GM19043 (cell line): ENCODE data around the gene KIF13A.
"Not testable (repeated sequence)": the region's sequence is repeated elsewhere in the genome, so short reads cannot be mapped to it uniquely, and the experiment has no call there.

Experiments used
- ATAC-seq: cut with Tn5 transposase; IDR thresholded peaks from one replicate; pipeline ENCODE4 v1.9.1; 2021; ENCODE audit warnings: low read depth; ENCODE audit not compliant: unreplicated experiment

KIF13A gene

DNA sequence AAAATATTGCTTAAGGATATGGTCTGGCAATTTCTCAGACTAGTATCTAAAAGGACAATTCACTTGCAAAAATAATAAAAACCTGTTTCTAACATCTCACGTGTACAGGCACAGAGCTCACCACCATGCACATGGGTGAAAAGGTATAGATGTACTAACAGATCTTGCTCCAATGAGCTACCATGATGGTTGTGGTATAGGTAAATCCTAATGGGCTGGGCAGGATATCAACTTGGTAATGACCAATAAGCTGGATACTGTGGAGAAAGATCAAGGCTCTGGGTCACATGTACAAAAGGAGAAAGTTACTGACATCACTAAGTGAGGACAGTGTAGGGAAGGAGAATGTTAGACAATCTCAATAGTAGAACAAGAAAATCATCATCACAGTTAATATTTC lies 169.7 kb downstream of the KIF13A start:
- ATAC-seq, result no peak

DNA sequence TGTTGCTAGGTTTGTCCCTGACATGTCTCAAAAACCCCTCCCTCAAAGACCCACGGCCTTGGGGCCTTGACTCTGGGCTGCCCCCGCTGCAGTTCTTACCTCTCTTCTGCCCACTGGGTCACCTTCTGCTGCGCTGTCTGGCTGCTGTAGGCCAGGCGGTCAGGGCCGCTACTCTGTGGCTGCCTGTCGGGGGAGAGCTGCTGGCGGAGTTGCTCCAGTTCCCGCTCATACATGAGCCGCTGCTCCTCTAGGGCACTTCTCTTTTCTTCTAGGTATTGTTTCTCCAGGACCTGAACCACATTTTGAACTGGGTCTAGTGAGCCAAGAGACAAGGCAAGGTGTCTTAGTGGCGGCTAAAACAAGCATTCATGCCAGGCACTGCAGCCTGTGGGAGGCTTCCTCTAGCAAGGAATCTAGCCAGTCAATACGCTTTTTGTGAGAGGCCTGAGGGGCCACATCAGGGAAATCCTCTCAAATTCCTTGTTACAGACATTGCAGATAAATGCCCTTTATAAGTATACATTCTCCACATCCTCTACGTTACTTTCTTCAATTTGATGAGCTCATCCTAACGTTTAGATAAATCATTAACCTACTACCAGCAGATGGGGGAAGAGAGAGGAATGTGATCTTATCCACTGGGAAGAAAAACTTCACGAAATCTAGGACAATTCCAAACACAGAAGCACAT lies 170.4 kb downstream of the KIF13A start:
- ATAC-seq, result no peak

DNA sequence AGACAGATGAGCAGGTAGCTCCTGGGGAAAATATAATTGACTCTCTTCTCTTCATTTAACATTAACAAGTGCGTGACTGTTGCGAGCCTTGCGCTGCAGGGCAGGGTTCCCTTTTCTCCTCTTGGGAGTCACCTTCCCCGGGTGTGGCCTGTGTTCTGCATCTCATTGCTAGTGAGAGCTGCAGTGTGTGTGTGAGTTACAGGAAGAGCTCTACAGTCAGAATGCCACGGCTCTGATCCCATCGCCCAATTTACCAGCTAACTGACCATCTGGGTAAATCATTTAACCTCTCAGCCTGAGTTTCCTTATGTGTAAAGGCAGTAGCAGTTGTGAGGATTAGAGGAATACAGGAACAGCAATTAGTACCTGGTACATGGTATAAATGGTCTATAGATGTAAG lies 173.9 kb downstream of the KIF13A start:
- ATAC-seq, result no peak

DNA sequence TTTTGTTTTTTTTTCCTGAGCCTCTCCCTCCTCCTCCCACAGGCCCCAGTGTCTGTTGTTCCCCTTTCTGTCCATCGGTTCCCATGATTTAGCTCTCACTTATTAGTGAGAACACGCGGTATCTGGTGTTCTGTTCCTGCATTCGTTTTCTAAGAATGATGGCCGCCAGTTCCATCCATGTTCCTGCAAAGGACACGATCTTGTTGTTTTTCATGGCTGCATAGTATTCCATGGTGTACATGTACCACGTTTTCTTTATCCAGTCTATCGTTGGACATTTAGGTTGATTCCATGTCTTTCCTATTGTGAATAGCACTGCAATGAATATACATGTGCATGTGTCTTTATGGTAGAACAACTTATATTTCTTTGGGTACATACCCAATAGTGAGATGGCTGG lies 175.1 kb downstream of the KIF13A start:
- no peak for ATAC-seq

DNA sequence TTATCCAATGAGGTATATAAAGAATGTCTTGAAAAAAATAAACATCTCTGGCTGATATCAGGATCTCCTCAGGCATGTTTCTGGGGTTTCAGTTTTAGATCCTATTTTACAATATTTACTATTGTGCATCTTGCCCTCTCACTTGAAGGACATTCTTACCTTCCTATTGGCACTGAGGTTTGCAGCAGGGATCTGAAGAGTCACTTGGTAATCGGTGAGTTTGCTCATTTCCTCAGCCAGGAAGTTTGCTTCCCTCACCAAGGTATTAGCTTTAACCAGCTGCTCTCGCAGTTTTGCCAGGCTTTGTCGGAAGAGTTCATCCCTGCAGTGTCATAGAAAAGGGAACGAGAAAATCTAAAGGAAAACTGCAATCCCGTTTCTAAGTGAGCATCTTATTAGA lies 178.8 kb downstream of the KIF13A start:
- no peak for ATAC-seq

DNA sequence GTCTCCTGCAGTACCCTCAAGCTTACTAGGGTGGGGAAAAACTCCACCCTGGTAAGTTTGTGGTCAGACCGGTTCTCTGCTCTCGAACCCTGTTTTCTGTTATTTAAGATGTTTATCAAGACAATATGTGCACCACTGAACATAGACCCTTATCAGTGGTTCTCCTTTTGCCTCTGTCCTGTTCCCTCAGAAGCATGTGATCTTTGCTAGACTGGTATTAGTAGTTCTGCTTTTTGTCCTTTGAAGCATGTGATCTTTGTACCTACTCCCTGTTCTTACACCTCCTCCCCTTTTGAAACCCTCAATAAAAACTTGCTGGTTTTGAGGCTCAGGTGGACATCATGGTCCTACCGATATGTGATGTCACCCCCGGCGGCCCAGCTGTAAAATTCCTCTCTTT lies 180.0 kb downstream of the KIF13A start:
- not testable (repeated sequence) for ATAC-seq

DNA sequence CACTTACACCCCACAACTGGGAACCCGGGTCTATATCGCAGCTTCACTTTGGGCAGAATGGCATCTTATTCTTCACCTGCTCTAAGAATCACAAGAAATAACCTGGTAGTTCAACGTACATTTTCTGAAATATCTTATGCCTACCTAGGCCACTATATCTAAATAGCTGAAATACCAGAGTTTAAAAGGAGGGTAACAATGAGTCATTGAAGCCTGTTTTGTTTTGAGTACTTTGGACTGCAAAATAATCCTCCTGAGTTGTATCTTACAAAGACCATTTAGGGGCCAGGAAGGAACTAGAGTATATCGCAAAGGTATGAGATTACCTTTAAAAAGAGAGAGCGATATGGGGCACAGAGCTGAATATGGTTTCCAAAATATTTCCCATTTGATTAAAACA lies 184.0 kb downstream of the KIF13A start:
- ATAC-seq, result no peak

DNA sequence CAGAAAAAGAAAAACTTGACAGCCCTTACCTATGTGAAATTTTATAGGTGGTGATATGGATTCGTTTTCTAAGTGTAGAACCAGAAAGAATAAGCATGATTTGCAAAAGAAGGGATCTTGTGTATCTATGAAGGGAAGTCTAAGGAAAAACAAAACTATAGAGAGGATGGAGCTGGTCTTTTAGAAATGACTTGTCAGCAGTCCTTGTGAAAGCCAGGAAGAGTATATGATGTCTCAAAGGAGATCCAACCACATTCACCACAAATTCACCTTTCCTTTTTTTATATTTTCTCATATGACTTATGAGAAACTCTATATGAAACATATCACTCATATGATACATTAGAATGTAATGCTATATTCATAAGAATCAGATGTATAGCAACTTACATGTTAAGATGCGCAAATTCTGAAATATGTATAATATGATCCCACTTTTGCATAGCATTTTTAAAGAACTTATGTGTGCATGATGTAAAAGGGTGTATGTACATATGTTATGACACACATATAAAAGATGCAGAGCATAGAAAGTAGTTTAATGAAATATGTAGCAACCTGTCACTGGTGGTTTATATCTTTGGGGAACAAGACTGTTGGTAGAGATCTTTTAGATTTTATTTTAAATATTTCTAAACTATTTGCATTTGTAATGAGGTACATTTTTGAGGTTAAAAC lies 188.8 kb downstream of the KIF13A start:
- no peak for ATAC-seq

DNA sequence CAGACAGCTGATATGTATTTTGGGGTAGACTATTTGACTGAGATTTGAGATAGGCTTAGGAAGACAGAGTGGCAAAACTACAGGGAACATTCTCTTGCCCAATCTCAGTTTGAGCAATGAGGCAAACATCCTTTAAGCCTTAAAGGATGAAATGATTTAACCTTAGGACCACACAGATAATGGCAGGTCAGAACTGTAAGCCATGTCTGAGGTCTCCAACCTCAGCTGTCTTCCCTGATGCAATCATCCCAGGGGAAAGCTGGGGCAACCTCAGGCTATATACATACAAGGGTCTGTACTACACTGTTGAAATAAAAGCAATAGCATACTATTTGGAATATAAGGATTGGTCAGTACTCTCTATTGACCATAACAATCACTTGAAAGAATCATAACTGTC lies 196.9 kb downstream of the KIF13A start:
- no peak for ATAC-seq

DNA sequence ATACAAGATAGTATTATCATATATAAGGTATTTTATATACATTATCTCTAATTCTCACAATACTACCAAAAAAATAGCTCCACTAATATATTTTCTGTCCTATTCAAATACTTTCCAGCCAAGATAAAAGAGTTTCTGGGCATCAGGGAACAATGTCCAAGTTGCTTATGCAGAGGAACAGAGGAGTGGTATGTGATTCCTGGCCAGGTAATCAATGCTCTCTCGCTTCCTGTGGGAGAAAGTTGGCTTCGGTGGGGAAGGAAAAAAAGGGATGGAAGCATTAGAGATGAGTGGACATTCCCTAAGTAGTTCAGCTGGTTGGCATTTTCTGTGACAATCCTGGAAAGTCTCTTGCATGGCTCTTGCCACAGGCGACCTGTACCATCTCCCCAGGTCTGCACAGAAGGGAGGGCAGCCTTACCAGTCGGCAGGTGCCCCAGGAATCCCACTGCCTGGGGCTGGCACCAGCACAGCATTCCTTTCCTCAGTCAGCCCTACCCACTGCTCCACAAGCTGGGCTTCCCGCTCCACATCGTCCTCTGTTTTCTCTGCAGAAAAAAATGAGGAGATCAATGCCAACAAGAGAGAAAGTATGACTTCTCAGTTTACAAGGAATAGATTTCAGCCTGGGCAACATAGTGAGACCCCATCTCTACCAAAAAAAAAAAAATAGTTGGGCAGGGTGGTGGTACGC lies 202.2 kb downstream of the KIF13A start:
- ATAC-seq, result no peak

DNA sequence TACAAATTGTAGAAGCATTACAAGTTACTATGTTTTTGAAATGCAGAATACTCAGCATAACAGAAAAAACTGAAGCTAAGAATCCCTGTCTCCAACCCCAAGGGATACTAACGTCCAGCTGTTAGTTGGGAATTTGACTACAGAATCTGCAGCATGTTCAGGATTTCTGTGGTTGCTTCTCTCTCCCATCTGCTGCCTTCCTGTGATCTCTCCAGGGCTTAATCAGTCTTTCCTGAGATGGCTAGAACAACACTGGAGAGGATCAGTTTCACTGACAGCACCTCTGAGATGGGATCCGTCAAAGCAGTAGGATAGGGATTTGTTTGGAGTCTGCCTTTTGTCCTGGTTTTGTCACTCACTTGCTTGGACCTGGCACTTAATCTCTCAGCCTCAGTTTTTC lies 207.4 kb downstream of the KIF13A start:
- no peak for ATAC-seq

DNA sequence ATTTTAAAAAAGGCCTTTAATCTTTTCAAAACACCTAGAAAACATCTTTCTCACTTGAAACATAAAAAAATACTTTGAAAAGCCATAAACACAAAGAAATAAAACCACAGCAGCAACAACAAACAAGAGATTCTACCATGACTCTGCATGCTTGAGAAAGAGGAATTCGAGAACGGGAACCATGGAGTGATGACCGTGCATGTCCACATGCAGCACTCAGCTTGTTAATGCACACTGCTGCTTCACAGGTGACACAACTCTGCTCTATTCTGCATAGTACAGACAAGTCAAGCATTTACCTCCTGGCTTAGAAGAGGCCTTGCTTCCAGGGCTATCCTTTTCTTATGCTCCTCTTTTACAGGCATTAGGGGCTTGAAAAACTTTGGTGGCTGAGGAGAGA lies 215.8 kb downstream of the KIF13A start:
- no peak for ATAC-seq

DNA sequence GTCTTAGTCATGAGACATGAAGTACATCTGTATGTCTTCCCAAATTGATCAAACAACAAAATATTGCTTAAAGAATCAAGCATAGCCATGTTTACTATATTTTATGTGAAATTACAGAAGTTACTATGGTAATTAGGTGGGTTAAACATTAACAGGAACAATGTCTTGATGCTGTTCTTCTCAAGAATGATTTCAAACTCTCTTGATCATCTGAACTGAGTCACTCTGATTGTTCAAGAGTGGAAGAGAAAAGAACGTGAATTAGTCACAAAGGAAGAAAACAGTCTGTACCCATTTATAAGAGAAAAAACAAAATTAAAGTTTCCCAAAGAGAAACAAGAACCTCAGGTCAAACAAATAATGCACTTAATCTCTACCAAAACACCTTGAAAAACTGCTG lies 218.6 kb downstream of the KIF13A start:
- ATAC-seq, result no peak

DNA sequence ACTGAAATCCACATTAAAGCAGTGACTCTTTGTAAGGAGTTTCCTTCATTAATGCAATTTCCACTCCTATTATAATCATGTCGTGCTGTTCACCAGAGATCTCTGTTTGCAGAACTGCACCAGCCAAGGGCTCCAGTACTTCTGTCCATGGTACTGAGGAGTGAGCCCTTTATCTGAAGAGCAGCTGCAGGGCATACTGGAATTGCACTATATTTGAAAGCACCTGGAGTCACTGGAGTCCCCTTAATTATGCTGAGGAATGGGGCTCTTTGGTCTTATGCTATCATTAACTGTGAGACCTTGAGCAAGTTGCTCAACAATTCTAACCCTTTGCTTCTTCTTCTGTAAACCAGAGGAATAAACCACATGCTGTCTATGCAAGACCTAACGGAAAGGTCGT lies 219.0 kb downstream of the KIF13A start:
- ATAC-seq, result no peak

DNA sequence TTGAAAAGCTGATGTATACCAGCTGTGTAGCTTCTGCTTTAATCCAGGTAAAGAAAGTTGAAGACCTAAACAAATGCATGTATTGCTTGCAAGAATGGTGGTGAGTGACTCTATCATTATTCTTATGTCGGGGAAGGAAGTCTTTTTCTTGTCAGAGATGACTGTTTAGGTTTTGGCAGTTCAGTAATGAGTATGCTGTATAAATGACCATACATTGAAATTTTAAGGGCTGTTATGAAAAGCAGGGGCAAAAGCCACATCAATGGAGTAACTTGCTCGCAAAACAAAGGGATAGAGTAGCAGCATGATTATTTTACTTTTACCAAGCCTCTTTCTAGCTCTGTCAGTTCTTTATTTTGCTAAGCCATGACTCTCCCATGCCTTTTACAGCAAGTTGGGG lies 224.8 kb downstream of the KIF13A start:
- no peak for ATAC-seq

DNA sequence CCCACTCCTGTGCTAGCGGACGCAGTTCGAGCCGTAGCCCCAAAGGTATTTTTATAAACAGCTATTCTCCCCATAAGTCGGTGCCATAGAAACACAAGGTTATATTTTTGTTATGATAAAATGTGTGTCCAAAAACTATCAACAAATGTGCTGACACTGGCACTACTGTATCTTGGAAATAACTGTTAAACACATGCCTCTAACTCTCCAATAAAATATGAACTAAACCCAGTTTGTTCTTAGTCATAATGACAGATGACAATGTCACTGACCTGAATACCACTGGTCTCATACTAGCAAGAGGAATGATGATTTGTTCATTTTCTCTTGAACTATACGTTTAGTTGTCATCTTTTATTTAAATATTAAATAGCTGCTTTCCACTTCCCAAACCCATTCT lies 229.3 kb downstream of the KIF13A start:
- no peak for ATAC-seq

DNA sequence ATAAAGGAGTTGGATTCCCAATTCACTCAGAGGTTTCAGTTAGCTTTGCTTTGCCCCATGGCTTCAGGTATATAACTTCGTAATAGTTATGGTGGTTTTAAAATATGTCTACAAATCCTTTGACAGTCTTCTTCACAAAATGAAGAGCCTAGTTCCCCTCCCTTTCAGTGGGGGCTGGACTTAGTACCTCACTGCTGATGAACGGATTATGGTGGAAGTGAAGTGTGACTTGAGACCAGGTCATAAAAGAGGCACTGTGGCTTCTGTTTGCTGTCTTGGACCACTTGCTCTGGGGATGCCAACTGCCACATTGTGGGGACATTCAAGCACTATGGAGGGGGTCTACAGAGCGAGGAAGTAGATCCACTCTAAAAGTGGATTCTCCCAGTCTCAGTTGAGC lies 233.2 kb downstream of the KIF13A start:
- no peak for ATAC-seq

DNA sequence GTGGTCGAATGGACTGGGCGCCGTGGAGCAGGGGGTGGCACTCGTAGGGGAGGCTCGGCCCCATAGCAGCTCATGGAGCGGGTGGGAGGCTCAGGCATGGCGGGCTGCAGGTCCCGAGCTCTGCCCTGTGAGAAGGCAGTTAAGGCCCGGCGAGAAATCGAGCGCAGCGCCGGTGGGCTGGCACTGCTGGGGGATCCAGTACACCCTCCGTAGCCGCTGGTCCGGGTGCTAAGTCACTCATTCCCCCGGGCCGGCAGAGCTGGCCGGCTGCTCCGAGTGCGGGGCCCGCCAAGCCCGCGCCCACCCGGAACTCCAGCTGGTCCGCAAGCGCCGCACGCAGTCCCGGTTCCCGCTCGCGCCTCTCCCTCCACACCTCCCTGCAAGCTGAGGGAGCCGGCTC lies 242.1 kb downstream of the KIF13A start:
- not testable (repeated sequence) for ATAC-seq

DNA sequence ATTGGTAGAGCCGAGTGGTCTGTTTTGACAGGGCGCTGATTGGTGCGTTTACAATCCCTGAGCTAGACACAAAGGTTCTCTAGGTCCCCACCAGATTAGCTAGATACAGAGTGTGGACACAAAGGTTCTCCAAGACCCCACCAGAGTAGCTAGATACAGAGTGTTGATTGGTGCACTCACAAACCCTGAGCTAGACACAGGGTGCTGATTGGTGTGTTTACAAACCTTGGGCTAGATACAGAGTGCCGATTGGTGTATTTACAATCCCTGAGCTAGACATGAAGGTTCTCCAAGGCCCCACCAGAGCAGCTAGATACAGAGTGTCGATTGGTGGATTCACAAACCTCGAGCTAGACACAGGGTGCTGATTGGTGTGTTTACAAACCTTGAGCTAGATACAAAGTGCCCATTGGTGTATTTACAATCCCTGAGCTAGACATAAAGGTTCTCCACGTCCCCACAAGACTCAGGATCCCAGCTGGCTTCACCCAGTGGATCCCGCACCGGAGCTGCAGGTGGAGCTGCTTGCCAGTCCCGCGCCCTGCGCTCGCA lies 242.6 kb downstream of the KIF13A start:
- ATAC-seq, result not testable (repeated sequence)

DNA sequence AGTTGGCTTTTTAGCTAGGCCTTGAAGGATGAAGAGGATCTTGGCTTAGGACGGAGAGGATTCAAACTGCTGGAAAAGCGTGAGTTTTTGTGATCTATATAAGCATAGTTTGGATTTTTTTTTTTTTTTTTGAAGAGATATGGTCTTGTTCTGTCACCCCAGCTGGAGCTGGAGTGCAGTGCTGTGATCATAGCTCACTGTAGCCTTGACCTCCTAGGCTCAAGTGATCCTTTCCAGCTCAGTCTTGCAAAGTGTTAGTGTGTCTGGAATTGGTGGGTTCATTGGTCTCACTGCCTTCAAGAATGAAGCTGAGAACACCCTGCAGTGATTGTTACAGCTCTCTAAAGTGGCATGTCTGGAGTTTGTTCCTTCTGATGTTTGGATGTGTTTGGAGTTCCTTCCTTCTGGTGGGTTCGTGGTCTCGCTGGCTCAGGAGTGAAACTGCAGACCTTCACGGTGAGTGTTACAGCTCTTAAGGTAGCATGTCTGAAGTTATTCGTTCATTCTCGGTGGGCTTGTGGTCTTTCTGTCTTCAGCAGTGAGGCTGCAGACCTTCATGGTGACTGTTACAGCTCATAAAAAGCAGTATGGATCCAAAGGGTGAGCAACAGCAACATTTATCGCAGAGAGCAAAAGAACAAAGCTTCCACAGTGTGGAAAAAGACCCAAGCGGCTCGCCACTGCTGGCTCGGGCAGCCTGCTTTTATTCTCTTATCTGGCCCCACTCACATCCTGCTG lies 243.2 kb downstream of the KIF13A start:
- no peak for ATAC-seq

DNA sequence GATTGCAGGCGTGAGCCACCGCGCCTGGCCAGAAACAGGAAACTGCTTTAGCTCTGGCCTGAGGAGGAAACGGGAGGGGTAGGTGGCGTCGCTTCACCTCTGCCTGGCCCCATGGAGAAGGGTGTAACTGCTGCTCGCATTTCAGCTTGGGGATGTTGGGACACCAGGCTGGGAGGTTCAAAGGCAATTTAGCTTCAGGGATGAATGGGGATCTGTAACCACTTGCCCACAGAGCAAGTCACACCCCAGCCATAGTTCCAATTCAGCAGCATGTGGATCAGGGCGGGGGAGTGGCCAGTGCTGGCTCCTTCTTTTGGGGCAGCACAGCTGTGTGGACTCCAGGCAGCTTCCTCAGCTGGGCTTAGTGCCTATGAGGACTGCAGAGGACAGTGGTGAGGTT lies 245.9 kb downstream of the KIF13A start:
- no peak for ATAC-seq
